Panc1 (cell line): ENCODE results near the gene SCP2. TPM values are rescaled to one million over a fixed set of nuclear protein-coding genes. Genes with fewer than 3 reads are reported as not detected.

Experiments
- ATAC-seq: fragments of 200-7000 bp; cut with Tn5 transposase; 2 replicates; pipeline ENCODE4 v1.9.1; 2020; ENCODE audit warnings: mild to moderate bottlenecking, moderate library complexity
- Bru-seq: library from RNA; stranded (reverse); fragments of 400-500 nt; gene quantifications from one replicate; lab custom pipeline; 2021; lab: Mats Ljungman, UMichigan
- BruChase-seq, 2 experiments: library from RNA; stranded (reverse); fragments of 400-500 nt; gene quantifications; one replicate each; lab custom pipeline; 2021; lab: Mats Ljungman, UMichigan
- BruUV-seq: library from RNA; stranded (reverse); fragments of 400-500 nt; replicated peaks from 2 replicates; lab custom pipeline; 2021; lab: Mats Ljungman, UMichigan
- CTCF ChIA-PET: fragments of 300-600 bp; sonication (Branson Sonifier 250); formaldehyde crosslinking; loops from one replicate; lab custom pipeline; 2022; ENCODE audit warnings: antibody characterized with exemption; lab: Charles Lee
- POLR2A ChIA-PET: fragments of 300-600 bp; sonication (Branson Sonifier 250); formaldehyde crosslinking; loops from one replicate; lab custom pipeline; 2022; ENCODE audit warnings: antibody characterized with exemption; lab: Charles Lee
- DNase-seq: peaks from one replicate; pipeline ENCODE4 v3.0.0-alpha.2; 2010; ENCODE audit warnings: low read depth, low spot score
- H3K27ac ChIP-seq: 2 replicates; pipeline ENCODE4 v1.5.1; 2011; ENCODE audit warnings: mild to moderate bottlenecking, low read length, inconsistent platforms
- H3K27me3 ChIP-seq: fragments of 200-500 bp; sonication (Bioruptor generic); 2 replicates; pipeline ENCODE4 v1.6.0; 2014; ENCODE audit warnings: low read length, inconsistent platforms; ENCODE audit not compliant: control insufficient read depth, insufficient read depth
- H3K36me3 ChIP-seq: fragments of 200-500 bp; sonication (Bioruptor generic); 2 replicates; pipeline ENCODE4 v1.5.1; 2014; ENCODE audit warnings: inconsistent platforms, mild to moderate bottlenecking, low read length, moderate library complexity; ENCODE audit not compliant: control insufficient read depth, insufficient read depth
- H3K4me1 ChIP-seq: 2 replicates; pipeline ENCODE4 v1.5.1; 2011; ENCODE audit warnings: inconsistent platforms, mild to moderate bottlenecking, low read length, moderate library complexity; ENCODE audit not compliant: control insufficient read depth, insufficient read depth
- H3K4me3 ChIP-seq, 2 experiments: 2 replicates each; pipeline ENCODE4 v1.5.1; 2011 to 2012; ENCODE audit warnings: low read depth in 2 of 2, low read length in 2 of 2, mild to moderate bottlenecking in 2 of 2, inconsistent platforms in 1 of 2, moderate library complexity in 1 of 2
- H3K9me3 ChIP-seq: fragments of 200-500 bp; sonication (Bioruptor generic); 2 replicates; pipeline ENCODE4 v1.5.1; 2014; ENCODE audit warnings: low read depth, mild to moderate bottlenecking, inconsistent platforms, low read length, moderate library complexity; ENCODE audit not compliant: control insufficient read depth, insufficient read depth
- POLR2AphosphoS5 ChIP-seq: IDR thresholded peaks from 2 replicates; pipeline ENCODE4 v1.6.1; 2012; ENCODE audit warnings: mild to moderate bottlenecking, low read depth, low read length, moderate library complexity
- SIN3A ChIP-seq: IDR thresholded peaks from 2 replicates; pipeline ENCODE4 v1.6.1; 2012; ENCODE audit warnings: low read depth, mild to moderate bottlenecking, low read length, moderate library complexity, borderline replicate concordance; ENCODE audit not compliant: insufficient read depth
- TCF7L2 ChIP-seq: IDR thresholded peaks from 2 replicates; pipeline ENCODE4 v1.6.1; 2011; ENCODE audit warnings: mild to moderate bottlenecking, low read depth, low read length, inconsistent platforms
- in situ Hi-C: cut with HindIII; loops from 2 replicates; pipeline ENCODE4 v1.10.0; 2016; ENCODE audit warnings: low sequenced_read_pairs, low pct_unique_long_range_greater_than_20kb
- intact Hi-C: fragments of 100-400 bp; cut with micrococcal nuclease; formaldehyde crosslinking; loops from one replicate; pipeline ENCODE4 v1.10.0; 2022; ENCODE audit not compliant: unreplicated experiment
- long read RNA-seq: library from polyadenylated mRNA; unstranded; transcript quantifications from one replicate; pipeline ENCODE4 v2.0.0, GENCODE V29; 2021; ENCODE audit not compliant: unreplicated experiment
- polyA plus RNA-seq: library from polyadenylated mRNA; unstranded; fragments of >200 nt; gene quantifications from one replicate; pipeline ENCODE4 v1.2.1, GENCODE V29; 2012; ENCODE audit warnings: missing spikeins; ENCODE audit not compliant: insufficient read length
- total RNA-seq: library from RNA; stranded (reverse); gene quantifications from one replicate; pipeline ENCODE4 v1.2.1, GENCODE V29; 2021; ENCODE audit not compliant: unreplicated experiment
- TF ChIP-seq, protein P1 (sequence below), 2 experiments: IDR thresholded peaks; 2 replicates each; pipeline ENCODE4 v1.6.1; 2011 to 2012; ENCODE audit warnings: low read depth in 2 of 2, control low read depth in 1 of 2, low read length in 1 of 2, mild to moderate bottlenecking in 1 of 2, moderate library complexity in 1 of 2; ENCODE audit not compliant: insufficient read depth in 1 of 2
- TF ChIP-seq, protein P2 (sequence below): fragments of 450-650 bp; IDR thresholded peaks from 2 replicates; pipeline ENCODE4 v1.5.1; 2017; ENCODE audit warnings: mild to moderate bottlenecking

SCP2 gene, protein sequence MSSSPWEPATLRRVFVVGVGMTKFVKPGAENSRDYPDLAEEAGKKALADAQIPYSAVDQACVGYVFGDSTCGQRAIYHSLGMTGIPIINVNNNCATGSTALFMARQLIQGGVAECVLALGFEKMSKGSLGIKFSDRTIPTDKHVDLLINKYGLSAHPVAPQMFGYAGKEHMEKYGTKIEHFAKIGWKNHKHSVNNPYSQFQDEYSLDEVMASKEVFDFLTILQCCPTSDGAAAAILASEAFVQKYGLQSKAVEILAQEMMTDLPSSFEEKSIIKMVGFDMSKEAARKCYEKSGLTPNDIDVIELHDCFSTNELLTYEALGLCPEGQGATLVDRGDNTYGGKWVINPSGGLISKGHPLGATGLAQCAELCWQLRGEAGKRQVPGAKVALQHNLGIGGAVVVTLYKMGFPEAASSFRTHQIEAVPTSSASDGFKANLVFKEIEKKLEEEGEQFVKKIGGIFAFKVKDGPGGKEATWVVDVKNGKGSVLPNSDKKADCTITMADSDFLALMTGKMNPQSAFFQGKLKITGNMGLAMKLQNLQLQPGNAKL
- 88.7 TPM for total RNA-seq
- 94.0 TPM for polyA plus RNA-seq
- percentile 71 among the genes with signal in this experiment for Bru-seq, nascent RNA
- BruChase-seq, experiment 1, labeled RNA remaining after a 2-hour chase, result percentile 63 among the genes with signal in this experiment
- BruChase-seq, experiment 2, labeled RNA remaining after a 6-hour chase, result percentile 67 among the genes with signal in this experiment
- long read RNA-seq, transcript SCP2-207 (5 exons, 894 nt), result minor isoform, 72 of 188 reads
- long read RNA-seq, transcript SCP2-203 (16 exons, 2,811 nt), result major isoform, 85 of 188 reads
- long read RNA-seq, partial matches to known transcripts, result 13 of 188 reads
- long read RNA-seq, other reads (novel, unspliced or antisense), result 13 of 188 reads

- in situ Hi-C loops (no loop called here), intact Hi-C loops (loop anchor here (10.0 kb wide), 1 partner anchor 247 kb away; no protein-coding TSS in a partner anchor)
- BruUV-seq, result no TSS peak
- Histone ChIP-seq H3K27ac (peak within 1 kb of the TSS; percentile 90), H3K27me3 (no peaks in the 10 kb centered on the region), H3K9me3 (no peaks in the 10 kb centered on the region), H3K4me3 (peak within 1 kb of the TSS; percentile 66 to 83), H3K4me1 (peaks cover 11% of the 10 kb centered on the region), H3K36me3 (no peaks in the 10 kb centered on the region; the same call in 1 of the 2 replicates)
- TF ChIP-seq POLR2AphosphoS5 (no peak), SIN3A (no peak), TCF7L2 (no peak)
- TF ChIP-seq, protein P1, sequence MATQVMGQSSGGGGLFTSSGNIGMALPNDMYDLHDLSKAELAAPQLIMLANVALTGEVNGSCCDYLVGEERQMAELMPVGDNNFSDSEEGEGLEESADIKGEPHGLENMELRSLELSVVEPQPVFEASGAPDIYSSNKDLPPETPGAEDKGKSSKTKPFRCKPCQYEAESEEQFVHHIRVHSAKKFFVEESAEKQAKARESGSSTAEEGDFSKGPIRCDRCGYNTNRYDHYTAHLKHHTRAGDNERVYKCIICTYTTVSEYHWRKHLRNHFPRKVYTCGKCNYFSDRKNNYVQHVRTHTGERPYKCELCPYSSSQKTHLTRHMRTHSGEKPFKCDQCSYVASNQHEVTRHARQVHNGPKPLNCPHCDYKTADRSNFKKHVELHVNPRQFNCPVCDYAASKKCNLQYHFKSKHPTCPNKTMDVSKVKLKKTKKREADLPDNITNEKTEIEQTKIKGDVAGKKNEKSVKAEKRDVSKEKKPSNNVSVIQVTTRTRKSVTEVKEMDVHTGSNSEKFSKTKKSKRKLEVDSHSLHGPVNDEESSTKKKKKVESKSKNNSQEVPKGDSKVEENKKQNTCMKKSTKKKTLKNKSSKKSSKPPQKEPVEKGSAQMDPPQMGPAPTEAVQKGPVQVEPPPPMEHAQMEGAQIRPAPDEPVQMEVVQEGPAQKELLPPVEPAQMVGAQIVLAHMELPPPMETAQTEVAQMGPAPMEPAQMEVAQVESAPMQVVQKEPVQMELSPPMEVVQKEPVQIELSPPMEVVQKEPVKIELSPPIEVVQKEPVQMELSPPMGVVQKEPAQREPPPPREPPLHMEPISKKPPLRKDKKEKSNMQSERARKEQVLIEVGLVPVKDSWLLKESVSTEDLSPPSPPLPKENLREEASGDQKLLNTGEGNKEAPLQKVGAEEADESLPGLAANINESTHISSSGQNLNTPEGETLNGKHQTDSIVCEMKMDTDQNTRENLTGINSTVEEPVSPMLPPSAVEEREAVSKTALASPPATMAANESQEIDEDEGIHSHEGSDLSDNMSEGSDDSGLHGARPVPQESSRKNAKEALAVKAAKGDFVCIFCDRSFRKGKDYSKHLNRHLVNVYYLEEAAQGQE (IDR thresholded peaks at IDR 0.05; ENCODE audit: insufficient read depth in 1 of 2, low read depth in 2 of 2, low read length in 1 of 2), result no peak
- TF ChIP-seq, protein P2, sequence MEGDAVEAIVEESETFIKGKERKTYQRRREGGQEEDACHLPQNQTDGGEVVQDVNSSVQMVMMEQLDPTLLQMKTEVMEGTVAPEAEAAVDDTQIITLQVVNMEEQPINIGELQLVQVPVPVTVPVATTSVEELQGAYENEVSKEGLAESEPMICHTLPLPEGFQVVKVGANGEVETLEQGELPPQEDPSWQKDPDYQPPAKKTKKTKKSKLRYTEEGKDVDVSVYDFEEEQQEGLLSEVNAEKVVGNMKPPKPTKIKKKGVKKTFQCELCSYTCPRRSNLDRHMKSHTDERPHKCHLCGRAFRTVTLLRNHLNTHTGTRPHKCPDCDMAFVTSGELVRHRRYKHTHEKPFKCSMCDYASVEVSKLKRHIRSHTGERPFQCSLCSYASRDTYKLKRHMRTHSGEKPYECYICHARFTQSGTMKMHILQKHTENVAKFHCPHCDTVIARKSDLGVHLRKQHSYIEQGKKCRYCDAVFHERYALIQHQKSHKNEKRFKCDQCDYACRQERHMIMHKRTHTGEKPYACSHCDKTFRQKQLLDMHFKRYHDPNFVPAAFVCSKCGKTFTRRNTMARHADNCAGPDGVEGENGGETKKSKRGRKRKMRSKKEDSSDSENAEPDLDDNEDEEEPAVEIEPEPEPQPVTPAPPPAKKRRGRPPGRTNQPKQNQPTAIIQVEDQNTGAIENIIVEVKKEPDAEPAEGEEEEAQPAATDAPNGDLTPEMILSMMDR, result no peak
- ChIA-PET POLR2A (interaction anchor here (0.6 kb wide), 1 partner anchor 10 kb away, joined by 11 read pairs; no protein-coding TSS in a partner anchor), CTCF (interaction anchor here (0.6 kb wide), 2 partner anchors 27 to 282 kb away, joined by 5 to 9 read pairs; no protein-coding TSS in a partner anchor)
- DNase-seq, result no peak
- ATAC-seq, result peak; percentile 93
Measured at GRCh38 chr1:52927212-52928014, at the start of gene SCP2. TSS of gene SCP2 (plus strand) at chr1:52927276. CDS start at chr1:52927397, 121 bp downstream.

GRCh38 chr1:52877554-52877953 lies 49.5 kb upstream of the SCP2 start:
- no TSS peak for BruUV-seq
- no peaks in the 10 kb centered on the region for H3K36me3 ChIP-seq
- ChIA-PET CTCF (no interaction called here), POLR2A (no interaction called here)
- H3K27me3 ChIP-seq, result no peaks in the 10 kb centered on the region
- H3K9me3 ChIP-seq, result no peaks in the 10 kb centered on the region
- DNase-seq (no peak), ATAC-seq (no peak)
- no peak overlapping the region for H3K4me3 ChIP-seq
- no peaks in the 10 kb centered on the region for H3K4me1 ChIP-seq
- in situ Hi-C loops, result no loop called here
- no peak overlapping the region for H3K27ac ChIP-seq
- TF ChIP-seq, protein P1 (IDR thresholded peaks at IDR 0.05; ENCODE audit: insufficient read depth in 1 of 2, low read depth in 2 of 2, low read length in 1 of 2), result no peak
- TF ChIP-seq SIN3A, result no peak
- TF ChIP-seq, protein P2, result no peak
- no peak for TF ChIP-seq TCF7L2
- no peak for TF ChIP-seq POLR2AphosphoS5
- intact Hi-C loops, result no loop called here
